Measurements from ENCODE around the gene ADD3.

DNA sequence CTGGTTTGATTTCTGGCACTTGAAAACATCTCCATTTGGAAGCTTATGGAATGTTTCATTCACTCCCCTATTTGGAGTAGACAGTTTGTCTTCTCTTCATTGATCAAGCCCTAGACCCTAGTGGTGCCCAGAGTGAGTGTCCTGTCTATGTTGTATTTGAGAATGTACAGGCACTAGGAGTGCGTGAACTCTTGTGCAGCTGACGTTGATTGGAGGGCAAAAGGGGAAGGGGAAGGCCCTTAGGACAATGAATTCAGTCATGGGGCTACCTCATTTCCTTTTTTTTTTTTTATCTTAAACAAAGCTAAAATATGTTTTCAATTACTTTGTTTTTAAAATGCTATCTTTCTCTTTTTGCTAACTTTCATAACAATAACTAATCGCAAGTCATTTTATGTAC is 66.5 kb downstream of the ADD3 start:
- no peak for TF ChIP-seq POLR2A (IDR thresholded peaks at IDR 0.05)
- TF ChIP-seq, protein P1, sequence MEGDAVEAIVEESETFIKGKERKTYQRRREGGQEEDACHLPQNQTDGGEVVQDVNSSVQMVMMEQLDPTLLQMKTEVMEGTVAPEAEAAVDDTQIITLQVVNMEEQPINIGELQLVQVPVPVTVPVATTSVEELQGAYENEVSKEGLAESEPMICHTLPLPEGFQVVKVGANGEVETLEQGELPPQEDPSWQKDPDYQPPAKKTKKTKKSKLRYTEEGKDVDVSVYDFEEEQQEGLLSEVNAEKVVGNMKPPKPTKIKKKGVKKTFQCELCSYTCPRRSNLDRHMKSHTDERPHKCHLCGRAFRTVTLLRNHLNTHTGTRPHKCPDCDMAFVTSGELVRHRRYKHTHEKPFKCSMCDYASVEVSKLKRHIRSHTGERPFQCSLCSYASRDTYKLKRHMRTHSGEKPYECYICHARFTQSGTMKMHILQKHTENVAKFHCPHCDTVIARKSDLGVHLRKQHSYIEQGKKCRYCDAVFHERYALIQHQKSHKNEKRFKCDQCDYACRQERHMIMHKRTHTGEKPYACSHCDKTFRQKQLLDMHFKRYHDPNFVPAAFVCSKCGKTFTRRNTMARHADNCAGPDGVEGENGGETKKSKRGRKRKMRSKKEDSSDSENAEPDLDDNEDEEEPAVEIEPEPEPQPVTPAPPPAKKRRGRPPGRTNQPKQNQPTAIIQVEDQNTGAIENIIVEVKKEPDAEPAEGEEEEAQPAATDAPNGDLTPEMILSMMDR (IDR thresholded peaks at IDR 0.05), result no peak
- no peak for TF ChIP-seq EP300 (IDR thresholded peaks at IDR 0.05)

Measured in ovary (tissue), 3 donors.